Measurements from ENCODE around the gene ILKAP. TPM values are rescaled to one million over a fixed set of nuclear protein-coding genes. Genes with fewer than 3 reads are reported as not detected.

Gene ILKAP
- total RNA-seq, 1 experiment from 2014 or later, result 59.6 TPM

DNA sequence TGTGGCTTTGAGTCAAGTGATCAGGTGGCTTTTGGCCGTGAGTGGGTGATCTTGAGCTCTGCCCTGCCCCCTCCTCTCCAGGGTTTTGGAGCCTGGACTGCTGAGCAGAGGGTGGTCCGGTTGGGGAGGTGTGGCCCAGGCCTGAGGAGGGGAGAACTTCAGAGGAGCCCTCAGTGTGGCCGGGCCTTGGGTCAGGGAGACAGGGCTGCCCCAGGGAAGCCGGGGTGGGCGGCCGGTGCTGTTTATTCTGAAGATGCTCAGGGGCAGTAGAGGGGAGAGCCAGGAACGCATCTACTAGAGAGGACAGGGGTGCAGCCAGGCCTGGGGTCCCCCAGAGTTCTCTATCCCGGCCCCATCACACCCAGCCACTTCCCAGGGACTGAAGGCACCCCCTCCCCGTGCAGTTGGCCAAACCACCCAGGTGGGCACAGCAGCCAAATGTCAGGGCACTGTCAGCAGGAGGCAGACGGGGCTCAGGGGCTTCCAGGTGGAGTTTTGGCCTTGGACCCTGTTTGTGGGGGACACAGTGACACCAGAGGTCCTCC is 43.8 kb downstream of the ILKAP start:
- TSS peak; percentile 78 for BruUV-seq (replicated peaks)
- no peak overlapping the region for H3K27ac Mint-ChIP-seq (ENCODE audit: low read depth, unreplicated experiment)
- intact Hi-C loops (cut with micrococcal nuclease), result loop anchor here (1.0 to 2.0 kb wide), 2 partner anchors 104 to 301 kb away; partner anchors contain the start of gene RAMP1
- ChIA-PET CTCF (no interaction called here), POLR2A (interaction anchor here (1.0 kb wide), 1 partner anchor 161 kb away, joined by 3 read pairs; no protein-coding TSS in a partner anchor)
- TF ChIP-seq, protein P1, sequence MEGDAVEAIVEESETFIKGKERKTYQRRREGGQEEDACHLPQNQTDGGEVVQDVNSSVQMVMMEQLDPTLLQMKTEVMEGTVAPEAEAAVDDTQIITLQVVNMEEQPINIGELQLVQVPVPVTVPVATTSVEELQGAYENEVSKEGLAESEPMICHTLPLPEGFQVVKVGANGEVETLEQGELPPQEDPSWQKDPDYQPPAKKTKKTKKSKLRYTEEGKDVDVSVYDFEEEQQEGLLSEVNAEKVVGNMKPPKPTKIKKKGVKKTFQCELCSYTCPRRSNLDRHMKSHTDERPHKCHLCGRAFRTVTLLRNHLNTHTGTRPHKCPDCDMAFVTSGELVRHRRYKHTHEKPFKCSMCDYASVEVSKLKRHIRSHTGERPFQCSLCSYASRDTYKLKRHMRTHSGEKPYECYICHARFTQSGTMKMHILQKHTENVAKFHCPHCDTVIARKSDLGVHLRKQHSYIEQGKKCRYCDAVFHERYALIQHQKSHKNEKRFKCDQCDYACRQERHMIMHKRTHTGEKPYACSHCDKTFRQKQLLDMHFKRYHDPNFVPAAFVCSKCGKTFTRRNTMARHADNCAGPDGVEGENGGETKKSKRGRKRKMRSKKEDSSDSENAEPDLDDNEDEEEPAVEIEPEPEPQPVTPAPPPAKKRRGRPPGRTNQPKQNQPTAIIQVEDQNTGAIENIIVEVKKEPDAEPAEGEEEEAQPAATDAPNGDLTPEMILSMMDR (IDR thresholded peaks at IDR 0.05; ENCODE audit: unreplicated experiment), result no peak
- no peaks in the 10 kb centered on the region for H3K36me3 Mint-ChIP-seq (ENCODE audit: insufficient read depth, unreplicated experiment)
- H3K4me3 Mint-ChIP-seq (ENCODE audit: unreplicated experiment), result peak overlapping the region; percentile 62
- peaks cover 5% of the 10 kb centered on the region for H3K4me1 Mint-ChIP-seq (ENCODE audit: insufficient read depth, unreplicated experiment)
- H3K27me3 Mint-ChIP-seq (ENCODE audit: insufficient read depth, unreplicated experiment), result no peaks in the 10 kb centered on the region
- no peak for DNase-seq (ENCODE audit: unreplicated experiment)
- H3K9me3 Mint-ChIP-seq (ENCODE audit: unreplicated experiment), result no peaks in the 10 kb centered on the region

GRCh38 chr2:238159071-238159539 is 44.4 kb downstream of the ILKAP start:
- POLR2A ChIA-PET, result no interaction called here
- CTCF ChIA-PET, result no interaction called here
- Mint-ChIP-seq H3K27ac (ENCODE audit: low read depth, unreplicated experiment) (no peak overlapping the region), H3K36me3 (ENCODE audit: insufficient read depth, unreplicated experiment) (no peaks in the 10 kb centered on the region), H3K9me3 (ENCODE audit: unreplicated experiment) (no peaks in the 10 kb centered on the region), H3K27me3 (ENCODE audit: insufficient read depth, unreplicated experiment) (no peaks in the 10 kb centered on the region), H3K4me1 (ENCODE audit: insufficient read depth, unreplicated experiment) (peaks cover 5% of the 10 kb centered on the region), H3K4me3 (ENCODE audit: unreplicated experiment) (peak overlapping the region; percentile 62)
- intact Hi-C loops (cut with micrococcal nuclease), result loop anchor here (2.0 kb wide), 1 partner anchor 300 kb away; the partner anchor contains the start of gene RAMP1
- BruUV-seq (replicated peaks), result no TSS peak
- TF ChIP-seq, protein P1 (IDR thresholded peaks at IDR 0.05; ENCODE audit: unreplicated experiment), result no peak
- DNase-seq (ENCODE audit: unreplicated experiment), result no peak

GRCh38 chr2:238158509-238159070 is 44.9 kb downstream of the ILKAP start, which contains the start of gene ERFE:
Gene ERFE (plus strand): TSS chr2:238158970. CDS start chr2:238159008, 38 bp downstream.
- CTCF ChIA-PET, result no interaction called here
- no peaks in the 10 kb centered on the region for H3K27me3 Mint-ChIP-seq (ENCODE audit: insufficient read depth, unreplicated experiment)
- POLR2A ChIA-PET, result no interaction called here
- intact Hi-C loops (cut with micrococcal nuclease), result loop anchor here (2.0 kb wide), 1 partner anchor 300 kb away; the partner anchor contains the start of gene RAMP1
- no peak within 1 kb of the TSS for H3K27ac Mint-ChIP-seq (ENCODE audit: low read depth, unreplicated experiment)
- no peaks in the 10 kb centered on the region for H3K36me3 Mint-ChIP-seq (ENCODE audit: insufficient read depth, unreplicated experiment)
- peaks cover 5% of the 10 kb centered on the region for H3K4me1 Mint-ChIP-seq (ENCODE audit: insufficient read depth, unreplicated experiment)
- H3K9me3 Mint-ChIP-seq (ENCODE audit: unreplicated experiment), result no peaks in the 10 kb centered on the region
- DNase-seq (ENCODE audit: unreplicated experiment), result peak; percentile 58
- peak within 1 kb of the TSS; percentile 62 for H3K4me3 Mint-ChIP-seq (ENCODE audit: unreplicated experiment)
- TF ChIP-seq, protein P1 (IDR thresholded peaks at IDR 0.05; ENCODE audit: unreplicated experiment), result peak; percentile 67
- no TSS peak for BruUV-seq (replicated peaks)

- POLR2A ChIA-PET, result no interaction called here
- TF ChIP-seq, protein P1 (IDR thresholded peaks at IDR 0.05; ENCODE audit: unreplicated experiment), result no peak
Measured at GRCh38 chr2:238158018-238158508, 45.4 kb downstream of the ILKAP start.

More at GRCh38 chr2:238158018-238158508, 45.4 kb downstream of the ILKAP start:
- H3K27ac Mint-ChIP-seq (ENCODE audit: low read depth, unreplicated experiment), result no peak overlapping the region
- no peaks in the 10 kb centered on the region for H3K36me3 Mint-ChIP-seq (ENCODE audit: insufficient read depth, unreplicated experiment)
- no peaks in the 10 kb centered on the region for H3K9me3 Mint-ChIP-seq (ENCODE audit: unreplicated experiment)
- peaks cover 5% of the 10 kb centered on the region for H3K4me1 Mint-ChIP-seq (ENCODE audit: insufficient read depth, unreplicated experiment)
- no TSS peak for BruUV-seq (replicated peaks)
- CTCF ChIA-PET, result no interaction called here
- H3K4me3 Mint-ChIP-seq (ENCODE audit: unreplicated experiment), result peak overlapping the region; percentile 6
- intact Hi-C loops (cut with micrococcal nuclease), result loop anchor here (2.0 kb wide), 1 partner anchor 299 kb away; the partner anchor contains the start of gene RAMP1
- no peak for DNase-seq (ENCODE audit: unreplicated experiment)
- H3K27me3 Mint-ChIP-seq (ENCODE audit: insufficient read depth, unreplicated experiment), result no peaks in the 10 kb centered on the region

Measured in MCF 10A (cell line).